Mesenchymal stem cell (in vitro differentiated cells and primary cell): ENCODE results near the gene HIGD1C.

ENCODE experiments used
- DNase-seq: peaks from one replicate; pipeline ENCODE4 v3.0.0-alpha.2; 2013
- H2AFZ ChIP-seq: one replicate; pipeline ENCODE4 v1.6.1; 2013; ENCODE audit warnings: low read depth, mild to moderate bottlenecking, control low read depth, inconsistent platforms, low read length, moderate library complexity
- H2AK5ac ChIP-seq: 2 replicates; pipeline ENCODE4 v1.6.1; 2013; ENCODE audit warnings: low read length, moderate library complexity, mild to moderate bottlenecking, inconsistent platforms; ENCODE audit not compliant: severe bottlenecking
- H2BK120ac ChIP-seq: one replicate; pipeline ENCODE4 v1.6.1; 2013; ENCODE audit warnings: low read depth, mild to moderate bottlenecking, inconsistent platforms, low read length, moderate library complexity
- H2BK12ac ChIP-seq, 2 experiments: one replicate each; pipeline ENCODE4 v1.6.1; 2013; ENCODE audit warnings: inconsistent platforms in 2 of 2, low read length in 2 of 2, mild to moderate bottlenecking in 2 of 2, moderate library complexity in 2 of 2, control low read depth in 1 of 2
- H2BK15ac ChIP-seq: one replicate; pipeline ENCODE4 v1.6.1; 2013; ENCODE audit warnings: mild to moderate bottlenecking, low read depth, inconsistent platforms; ENCODE audit not compliant: poor library complexity, severe bottlenecking
- H2BK5ac ChIP-seq: 2 replicates; pipeline ENCODE4 v1.6.1; 2013; ENCODE audit warnings: low read depth, mild to moderate bottlenecking, low read length, control low read depth, inconsistent platforms; ENCODE audit not compliant: poor library complexity, severe bottlenecking
- H3K14ac ChIP-seq, 2 experiments: one replicate each; pipeline ENCODE4 v1.6.1; 2013; ENCODE audit warnings: inconsistent platforms in 2 of 2, low read length in 2 of 2, control low read depth in 1 of 2, mild to moderate bottlenecking in 1 of 2, moderate library complexity in 1 of 2
- H3K18ac ChIP-seq, 2 experiments: one replicate each; pipeline ENCODE4 v1.6.1; 2013; ENCODE audit warnings: inconsistent platforms in 2 of 2, low read length in 2 of 2, control low read depth in 1 of 2, low read depth in 1 of 2, mild to moderate bottlenecking in 1 of 2
- H3K23ac ChIP-seq, 2 experiments: one replicate each; pipeline ENCODE4 v1.6.1; 2013; ENCODE audit warnings: inconsistent platforms in 2 of 2, low read length in 2 of 2, mild to moderate bottlenecking in 2 of 2, moderate library complexity in 2 of 2, control low read depth in 1 of 2
- H3K27ac ChIP-seq: 2 replicates; pipeline ENCODE4 v1.5.1; 2013; ENCODE audit warnings: mild to moderate bottlenecking, moderate library complexity, low read length, control low read depth, inconsistent platforms; ENCODE audit not compliant: poor library complexity, severe bottlenecking
- H3K27me3 ChIP-seq, 2 experiments: 2 replicates each; pipeline versions ENCODE4 v1.6.1 to v1.7.0; 2013; ENCODE audit warnings: low read length in 2 of 2, mild to moderate bottlenecking in 2 of 2, moderate library complexity in 2 of 2, control low read depth in 1 of 2, inconsistent platforms in 1 of 2; ENCODE audit not compliant: control insufficient read depth in 1 of 2, insufficient read depth in 1 of 2
- H3K36me3 ChIP-seq, 2 experiments: 2 replicates each; pipeline versions ENCODE4 v1.6.1 to v1.7.0; 2013; ENCODE audit warnings: low read length in 2 of 2, control low read depth in 1 of 2, inconsistent platforms in 1 of 2, low read depth in 1 of 2, mild to moderate bottlenecking in 1 of 2; ENCODE audit not compliant: insufficient read depth in 2 of 2, control insufficient read depth in 1 of 2
- H3K4ac ChIP-seq, 2 experiments: one replicate each; pipeline ENCODE4 v1.6.1; 2013; ENCODE audit warnings: inconsistent platforms in 2 of 2, low read length in 2 of 2, mild to moderate bottlenecking in 2 of 2, moderate library complexity in 2 of 2, control low read depth in 1 of 2, low read depth in 1 of 2
- H3K4me1 ChIP-seq: 2 replicates; pipeline ENCODE4 v1.6.1; 2013; ENCODE audit warnings: low read depth, low read length, control low read depth; ENCODE audit not compliant: control insufficient read depth, insufficient read depth
- H3K4me2 ChIP-seq: 2 replicates; pipeline ENCODE4 v1.6.1; 2013; ENCODE audit warnings: low read length, mild to moderate bottlenecking, inconsistent platforms; ENCODE audit not compliant: poor library complexity, severe bottlenecking
- H3K4me3 ChIP-seq, 2 experiments: 2 replicates each; pipeline versions ENCODE4 v1.5.1 to v1.7.0; 2013; ENCODE audit warnings: low read length in 2 of 2, mild to moderate bottlenecking in 2 of 2, control low read depth in 1 of 2, low read depth in 1 of 2; ENCODE audit not compliant: insufficient read depth in 1 of 2
- H3K79me1 ChIP-seq: replicated peaks from 2 replicates; pipeline ENCODE4 v1.6.1; 2013; ENCODE audit warnings: mild to moderate bottlenecking, control low read depth, low read length, inconsistent platforms; ENCODE audit not compliant: poor library complexity, severe bottlenecking
- H3K9ac ChIP-seq: 2 replicates; pipeline ENCODE4 v1.7.0; 2013; ENCODE audit warnings: mild to moderate bottlenecking, low read length, moderate library complexity
- H3K9me3 ChIP-seq: 2 replicates; pipeline ENCODE4 v1.7.0; 2013; ENCODE audit warnings: mild to moderate bottlenecking, low read length; ENCODE audit not compliant: control insufficient read depth
- H4K8ac ChIP-seq: one replicate; pipeline ENCODE4 v1.6.1; 2013; ENCODE audit warnings: inconsistent platforms, mild to moderate bottlenecking, low read length, moderate library complexity
- H4K91ac ChIP-seq: one replicate; pipeline ENCODE4 v1.6.1; 2013; ENCODE audit warnings: mild to moderate bottlenecking, low read length, inconsistent platforms
- WGBS: methylation state at CpG from one replicate; pipeline ENCODE4 v1.1.7; 2013; ENCODE audit warnings: mixed read lengths; 5-methylcytosine and 5-hydroxymethylcytosine counted together

The HIGD1C gene

GRCh38 chr12:50932787-50933280 lies 19.5 kb upstream of the HIGD1C start:
- H2BK120ac ChIP-seq = no peak overlapping the region
- no peak for DNase-seq
- no peak overlapping the region for H2BK15ac ChIP-seq
- H3K14ac ChIP-seq = no peak overlapping the region
- no peak overlapping the region for H3K18ac ChIP-seq
- no peaks in the 10 kb centered on the region for H3K79me1 ChIP-seq
- H3K23ac ChIP-seq = no peak overlapping the region
- no peaks in the 10 kb centered on the region for H3K27me3 ChIP-seq
- H3K36me3 ChIP-seq = peaks cover 0 to 37% of the 10 kb centered on the region in 2 experiments
- no peak overlapping the region for H3K9ac ChIP-seq
- H2AK5ac ChIP-seq = no peak overlapping the region
- H2AFZ ChIP-seq = no peak overlapping the region
- no peak overlapping the region for H3K4me3 ChIP-seq
- peaks cover 6% of the 10 kb centered on the region for H3K9me3 ChIP-seq
- no peak overlapping the region for H3K4me2 ChIP-seq
- no peak overlapping the region for H2BK12ac ChIP-seq
- 90% methylated on average over 2 of the region's 2 CpGs for WGBS
- no peak overlapping the region for H3K4ac ChIP-seq
- H4K8ac ChIP-seq = no peak overlapping the region
- H3K4me1 ChIP-seq = peaks cover 5% of the 10 kb centered on the region
- H3K27ac ChIP-seq = no peak overlapping the region
- H4K91ac ChIP-seq = no peak overlapping the region
- no peak overlapping the region for H2BK5ac ChIP-seq

- no peak overlapping the region for H2BK120ac ChIP-seq
- peaks cover 6% of the 10 kb centered on the region for H3K9me3 ChIP-seq
- no peak overlapping the region for H2BK15ac ChIP-seq
These were observed 18.8 kb upstream of the HIGD1C start for GRCh38 chr12:50933459-50934124.

GRCh38 chr12:50934371-50934851 lies 17.9 kb upstream of the HIGD1C start:
- no peak overlapping the region for H2BK15ac ChIP-seq

More at GRCh38 chr12:50933459-50934124, 18.8 kb upstream of the HIGD1C start:
- peak; percentile 79 for DNase-seq
- Histone ChIP-seq H3K4ac (peak overlapping the region in 1 of 2 experiments; percentile 60), H2AK5ac (no peak overlapping the region), H4K91ac (peak overlapping the region; percentile 5), H3K27me3 (no peaks in the 10 kb centered on the region), H2BK5ac (no peak overlapping the region), H2AFZ (no peak overlapping the region), H3K18ac (peak overlapping the region; percentile 33 to 44), H3K23ac (no peak overlapping the region), H3K79me1 (no peaks in the 10 kb centered on the region), H3K4me3 (no peak overlapping the region), H3K4me2 (no peak overlapping the region), H4K8ac (peak overlapping the region; percentile 57), H3K9ac (no peak overlapping the region), H2BK12ac (peak overlapping the region in 1 of 2 experiments; percentile 2), H3K36me3 (peaks cover 0 to 37% of the 10 kb centered on the region in 2 experiments), H3K4me1 (peaks cover 2% of the 10 kb centered on the region), H3K14ac (no peak overlapping the region), H3K27ac (no peak overlapping the region)
- WGBS = 100% methylated on average over 2 of the region's 2 CpGs

GRCh38 chr12:50934981-50935807 lies 17.1 kb upstream of the HIGD1C start:
- Histone ChIP-seq H3K27ac (no peak overlapping the region), H3K4me2 (no peak overlapping the region), H3K36me3 (peaks cover 0 to 31% of the 10 kb centered on the region in 2 experiments), H3K23ac (no peak overlapping the region), H4K91ac (peak overlapping the region; percentile 41), H3K27me3 (no peaks in the 10 kb centered on the region), H3K9ac (peak overlapping the region; percentile 69), H3K18ac (peak overlapping the region; percentile 77 to 91), H2BK120ac (peak overlapping the region; percentile 86), H2AK5ac (no peak overlapping the region), H3K4me3 (peak overlapping the region in 1 of 2 experiments; percentile 27), H3K4me1 (peaks cover 2% of the 10 kb centered on the region), H3K9me3 (peaks cover 6% of the 10 kb centered on the region), H2AFZ (no peak overlapping the region), H4K8ac (no peak overlapping the region), H2BK15ac (peak overlapping the region; percentile 87), H2BK12ac (peak overlapping the region; percentile 15 to 71), H3K14ac (no peak overlapping the region), H3K4ac (peak overlapping the region in 1 of 2 experiments; percentile 19), H2BK5ac (no peak overlapping the region), H3K79me1 (no peaks in the 10 kb centered on the region)
- DNase-seq = peak; percentile 81
- 64% methylated on average over 3 of the region's 6 CpGs for WGBS

More at GRCh38 chr12:50934371-50934851, 17.9 kb upstream of the HIGD1C start:
- H3K4me1 ChIP-seq = peaks cover 2% of the 10 kb centered on the region
- H3K27ac ChIP-seq = no peak overlapping the region
- no peak for DNase-seq
- peak overlapping the region; percentile 37 to 57 for H3K18ac ChIP-seq
- peaks cover 0 to 37% of the 10 kb centered on the region in 2 experiments for H3K36me3 ChIP-seq
- H4K91ac ChIP-seq = no peak overlapping the region
- H3K4me3 ChIP-seq = peak overlapping the region in 1 of 2 experiments; percentile 27
- H3K4ac ChIP-seq = peak overlapping the region in 1 of 2 experiments; percentile 36
- H3K23ac ChIP-seq = no peak overlapping the region
- H2BK12ac ChIP-seq = peak overlapping the region in 1 of 2 experiments; percentile 81
- H3K27me3 ChIP-seq = no peaks in the 10 kb centered on the region
- WGBS = 56% methylated on average over 3 of the region's 3 CpGs
- no peaks in the 10 kb centered on the region for H3K79me1 ChIP-seq
- H3K4me2 ChIP-seq = no peak overlapping the region
- H4K8ac ChIP-seq = no peak overlapping the region
- H3K9me3 ChIP-seq = peaks cover 6% of the 10 kb centered on the region
- H3K9ac ChIP-seq = peak overlapping the region; percentile 69
- no peak overlapping the region for H3K14ac ChIP-seq
- H2AFZ ChIP-seq = no peak overlapping the region
- peak overlapping the region; percentile 51 for H2BK120ac ChIP-seq
- H2BK5ac ChIP-seq = no peak overlapping the region
- no peak overlapping the region for H2AK5ac ChIP-seq
